GM19043 (cell line): ENCODE results near the gene GRIK4.
"Not testable (repeated sequence)": the region's sequence is repeated elsewhere in the genome, so short reads cannot be mapped to it uniquely, and the experiment has no call there.

ENCODE experiments used
- ATAC-seq: cut with Tn5 transposase; IDR thresholded peaks from one replicate; pipeline ENCODE4 v1.9.1; 2021; ENCODE audit warnings: low read depth; ENCODE audit not compliant: unreplicated experiment

GRIK4 gene

GRCh38 chr11:121004206-121004840 lies 492.8 kb downstream of the GRIK4 start:
- ATAC-seq, result no peak

- ATAC-seq, result no peak
These were observed 495.4 kb downstream of the GRIK4 start for GRCh38 chr11:121006922-121007321.

GRCh38 chr11:121008551-121008950 lies 497.0 kb downstream of the GRIK4 start:
- no peak for ATAC-seq

- no peak for ATAC-seq
These were observed 500.5 kb downstream of the GRIK4 start for GRCh38 chr11:121012091-121012490.

- ATAC-seq, result no peak
These were observed 507.2 kb downstream of the GRIK4 start for GRCh38 chr11:121018746-121019145.

GRCh38 chr11:121021718-121022117 lies 510.2 kb downstream of the GRIK4 start:
- not testable (repeated sequence) for ATAC-seq

GRCh38 chr11:121023848-121024751 lies 512.6 kb downstream of the GRIK4 start, which contains the start of gene TBCEL:
Gene TBCEL (plus strand): TSS chr11:121024102. CDS start chr11:121045691, 21,589 bp downstream.
- peak; percentile 91 for ATAC-seq

- ATAC-seq, result no peak
These were observed 513.4 kb downstream of the GRIK4 start for GRCh38 chr11:121024989-121025388.

- no peak for ATAC-seq
These were observed 517.6 kb downstream of the GRIK4 start for GRCh38 chr11:121029153-121029552.

- ATAC-seq, result no peak
These were observed 518.4 kb downstream of the GRIK4 start for GRCh38 chr11:121029813-121030445.

GRCh38 chr11:121031167-121031566 lies 519.6 kb downstream of the GRIK4 start:
- no peak for ATAC-seq

- not testable (repeated sequence) for ATAC-seq
These were observed 520.1 kb downstream of the GRIK4 start for GRCh38 chr11:121031648-121032047.

GRCh38 chr11:121032546-121032945 lies 521.0 kb downstream of the GRIK4 start:
- ATAC-seq, result no peak

GRCh38 chr11:121033635-121034034 lies 522.1 kb downstream of the GRIK4 start:
- no peak for ATAC-seq

GRCh38 chr11:121035169-121035755 lies 523.7 kb downstream of the GRIK4 start:
- no peak for ATAC-seq

- no peak for ATAC-seq
These were observed 524.2 kb downstream of the GRIK4 start for GRCh38 chr11:121035780-121036179.

GRCh38 chr11:121037016-121037415 lies 525.5 kb downstream of the GRIK4 start:
- no peak for ATAC-seq
